Measurements from ENCODE around the gene AKNA. TPM values are rescaled to one million over a fixed set of nuclear protein-coding genes. Genes with fewer than 3 reads are reported as not detected.

Gene AKNA
- total RNA-seq, 1 donor from 2014 or later, result 16.0 TPM

GRCh38 chr9:114351932-114352331 is 35.9 kb downstream of the AKNA start:
- no peak overlapping the region for H3K4me3 Mint-ChIP-seq (ENCODE audit: unreplicated experiment)
- H3K9me3 Mint-ChIP-seq (ENCODE audit: unreplicated experiment), result no peaks in the 10 kb centered on the region
- H3K27me3 ChIP-seq (ENCODE audit: insufficient read depth, low read length), result no peaks in the 10 kb centered on the region
- no peaks in the 10 kb centered on the region for H3K27me3 Mint-ChIP-seq (ENCODE audit: low read depth, unreplicated experiment)
- H3K4me2 ChIP-seq (ENCODE audit: low read length), result no peak overlapping the region
- H3K9me3 ChIP-seq (ENCODE audit: insufficient read depth, low read depth, low read length), result no peaks in the 10 kb centered on the region
- H2AFZ ChIP-seq (ENCODE audit: low read depth, low read length), result no peak overlapping the region
- H3K79me2 ChIP-seq (ENCODE audit: insufficient read depth, low read length), result no peaks in the 10 kb centered on the region
- H3K4me1 ChIP-seq (ENCODE audit: insufficient read depth, low read length), result peaks cover 15% of the 10 kb centered on the region
- peaks cover 6% of the 10 kb centered on the region for H3K36me3 ChIP-seq (ENCODE audit: insufficient read depth, low read length)
- TF ChIP-seq CTCF (IDR thresholded peaks at IDR 0.05; ENCODE audit: insufficient read depth, low read depth, low read length) (no peak), EZH2 (IDR thresholded peaks at IDR 0.05; ENCODE audit: insufficient read depth, low read length) (no peak)
- no peak for DNase-seq (ENCODE audit: low read depth)
- H3K27ac Mint-ChIP-seq (ENCODE audit: unreplicated experiment), result no peak overlapping the region
- H4K20me1 ChIP-seq (ENCODE audit: insufficient read depth, low read length), result no peaks in the 10 kb centered on the region
- peaks cover 28% of the 10 kb centered on the region for H3K36me3 Mint-ChIP-seq (ENCODE audit: low read depth, unreplicated experiment)
- no peak for FAIRE-seq
- peaks cover 19% of the 10 kb centered on the region for H3K4me1 Mint-ChIP-seq (ENCODE audit: low read depth, unreplicated experiment)
- H3K9ac ChIP-seq (ENCODE audit: low read length), result no peak overlapping the region
- no peak overlapping the region for H3K27ac ChIP-seq (ENCODE audit: low read depth, low read length)
- H3K4me3 ChIP-seq (ENCODE audit: insufficient read depth, low read depth, low read length), result no peak overlapping the region

GRCh38 chr9:114350636-114351401 is 37.0 kb downstream of the AKNA start:
- H3K79me2 ChIP-seq (ENCODE audit: insufficient read depth, low read length), result no peaks in the 10 kb centered on the region
- Mint-ChIP-seq H3K27ac (ENCODE audit: unreplicated experiment) (no peak overlapping the region), H3K27me3 (ENCODE audit: low read depth, unreplicated experiment) (no peaks in the 10 kb centered on the region), H3K4me3 (ENCODE audit: unreplicated experiment) (no peak overlapping the region), H3K36me3 (ENCODE audit: low read depth, unreplicated experiment) (peaks cover 30% of the 10 kb centered on the region), H3K4me1 (ENCODE audit: low read depth, unreplicated experiment) (peaks cover 22% of the 10 kb centered on the region), H3K9me3 (ENCODE audit: unreplicated experiment) (no peaks in the 10 kb centered on the region)
- H3K4me3 ChIP-seq (ENCODE audit: insufficient read depth, low read depth, low read length), result no peak overlapping the region
- no peak overlapping the region for H2AFZ ChIP-seq (ENCODE audit: low read depth, low read length)
- H3K4me1 ChIP-seq (ENCODE audit: insufficient read depth, low read length), result peaks cover 15% of the 10 kb centered on the region
- peaks cover 12% of the 10 kb centered on the region for H3K36me3 ChIP-seq (ENCODE audit: insufficient read depth, low read length)
- no peaks in the 10 kb centered on the region for H3K27me3 ChIP-seq (ENCODE audit: insufficient read depth, low read length)
- DNase-seq (ENCODE audit: low read depth) (no peak), FAIRE-seq (no peak)
- TF ChIP-seq EZH2 (IDR thresholded peaks at IDR 0.05; ENCODE audit: insufficient read depth, low read length) (no peak), CTCF (IDR thresholded peaks at IDR 0.05; ENCODE audit: insufficient read depth, low read depth, low read length) (no peak)
- H3K4me2 ChIP-seq (ENCODE audit: low read length), result no peak overlapping the region
- no peaks in the 10 kb centered on the region for H4K20me1 ChIP-seq (ENCODE audit: insufficient read depth, low read length)
- H3K9ac ChIP-seq (ENCODE audit: low read length), result no peak overlapping the region
- no peak overlapping the region for H3K27ac ChIP-seq (ENCODE audit: low read depth, low read length)
- H3K9me3 ChIP-seq (ENCODE audit: insufficient read depth, low read depth, low read length), result no peaks in the 10 kb centered on the region
